Duodenal mucosa (tissue), 2 donors: Measurements from ENCODE around the gene IPO11.

Source experiments
- H3K27ac ChIP-seq: one replicate; pipeline ENCODE4 v1.7.0; 2013; ENCODE audit warnings: low read depth, low read length
- H3K27me3 ChIP-seq, 2 donors: one replicate each; pipeline ENCODE4 v1.7.0; 2013; ENCODE audit warnings: low read length in 2 of 2, control low read depth in 1 of 2; ENCODE audit not compliant: insufficient read depth in 2 of 2, control insufficient read depth in 1 of 2
- H3K36me3 ChIP-seq, 2 donors: one replicate each; pipeline ENCODE4 v1.7.0; 2013; ENCODE audit warnings: low read length in 2 of 2, control low read depth in 1 of 2; ENCODE audit not compliant: insufficient read depth in 2 of 2, control insufficient read depth in 1 of 2
- H3K4me1 ChIP-seq, 2 donors: one replicate each; pipeline ENCODE4 v1.7.0; 2013; ENCODE audit warnings: low read length in 2 of 2, control low read depth in 1 of 2; ENCODE audit not compliant: insufficient read depth in 2 of 2, control insufficient read depth in 1 of 2
- H3K4me3 ChIP-seq, 2 donors: one replicate each; pipeline ENCODE4 v1.7.0; 2013; ENCODE audit warnings: low read length in 2 of 2, low read depth in 1 of 2
- H3K9ac ChIP-seq, 2 donors: one replicate each; pipeline ENCODE4 v1.7.0; 2013; ENCODE audit warnings: low read length in 2 of 2, low read depth in 1 of 2
- H3K9me3 ChIP-seq, 2 donors: one replicate each; pipeline ENCODE4 v1.7.0; 2013; ENCODE audit warnings: low read length in 2 of 2, control low read depth in 1 of 2; ENCODE audit not compliant: control insufficient read depth in 1 of 2

Gene IPO11

GRCh38 chr5:62432621-62433064, 20.1 kb downstream of the IPO11 start:
- Histone ChIP-seq H3K9me3 (no peaks in the 10 kb centered on the region), H3K4me3 (no peak overlapping the region), H3K9ac (no peak overlapping the region), H3K36me3 (peaks cover 0 to 5% of the 10 kb centered on the region in 2 donors), H3K27ac (no peak overlapping the region), H3K4me1 (peaks cover 0 to 11% of the 10 kb centered on the region in 2 donors), H3K27me3 (no peaks in the 10 kb centered on the region)

- Histone ChIP-seq H3K4me3 (no peak overlapping the region), H3K4me1 (no peaks in the 10 kb centered on the region), H3K36me3 (peaks cover 0 to 10% of the 10 kb centered on the region in 2 donors), H3K9me3 (no peaks in the 10 kb centered on the region), H3K27ac (no peak overlapping the region), H3K9ac (no peak overlapping the region), H3K27me3 (no peaks in the 10 kb centered on the region)
Measured at GRCh38 chr5:62448528-62448927, 36.0 kb downstream of the IPO11 start.

DNA sequence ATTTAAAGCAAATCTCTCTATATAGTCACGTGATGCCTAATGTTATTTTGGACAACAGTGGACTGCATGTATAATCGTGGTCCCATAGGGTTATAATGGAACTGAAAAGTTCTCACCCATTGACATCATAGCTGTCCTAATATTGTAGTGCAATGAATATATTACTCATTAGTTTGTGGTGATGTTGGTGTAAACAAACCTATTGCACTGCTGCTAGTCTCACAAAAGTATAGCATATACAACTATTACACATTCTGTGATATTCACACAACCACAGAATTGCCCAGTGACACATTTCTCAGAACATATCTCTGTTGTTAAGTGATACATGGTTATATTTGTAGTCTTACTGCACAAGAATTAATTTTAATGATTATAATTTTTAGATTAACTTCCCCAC, 37.7 kb downstream of the IPO11 start:
- H3K9ac ChIP-seq: no peak overlapping the region
- no peak overlapping the region for H3K4me3 ChIP-seq
- no peaks in the 10 kb centered on the region for H3K9me3 ChIP-seq
- H3K36me3 ChIP-seq: peaks cover 0 to 10% of the 10 kb centered on the region in 2 donors
- H3K4me1 ChIP-seq: no peaks in the 10 kb centered on the region
- H3K27me3 ChIP-seq: no peaks in the 10 kb centered on the region
- H3K27ac ChIP-seq: no peak overlapping the region

DNA sequence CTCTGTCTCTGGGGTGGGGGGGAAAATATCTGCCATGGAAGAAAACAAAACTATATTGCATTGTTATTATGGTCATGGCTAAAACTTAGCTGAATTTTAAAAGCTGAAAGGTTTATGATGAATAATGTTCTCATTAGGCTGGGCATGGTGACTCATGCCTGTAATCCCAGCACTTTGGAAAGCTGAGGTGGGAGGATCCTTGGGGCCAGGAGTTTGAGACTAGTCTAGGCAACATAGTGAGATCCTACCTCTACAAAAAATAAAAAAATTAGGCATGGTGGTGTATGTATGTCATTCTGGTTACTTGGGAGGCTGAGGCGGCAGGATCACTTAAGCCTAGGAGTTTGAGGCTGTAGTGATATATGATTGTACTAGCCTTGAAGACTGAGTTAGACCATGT, 44.5 kb downstream of the IPO11 start:
- Histone ChIP-seq H3K27me3 (no peaks in the 10 kb centered on the region), H3K4me1 (no peaks in the 10 kb centered on the region), H3K9me3 (no peaks in the 10 kb centered on the region), H3K9ac (no peak overlapping the region), H3K27ac (no peak overlapping the region), H3K4me3 (no peak overlapping the region), H3K36me3 (peaks cover 0 to 3% of the 10 kb centered on the region in 2 donors)

GRCh38 chr5:62460578-62460983, 48.0 kb downstream of the IPO11 start:
- H3K27me3 ChIP-seq: no peaks in the 10 kb centered on the region
- no peak overlapping the region for H3K27ac ChIP-seq
- no peak overlapping the region for H3K9ac ChIP-seq
- no peaks in the 10 kb centered on the region for H3K36me3 ChIP-seq
- H3K4me1 ChIP-seq: no peaks in the 10 kb centered on the region
- H3K9me3 ChIP-seq: no peaks in the 10 kb centered on the region
- no peak overlapping the region for H3K4me3 ChIP-seq

- Histone ChIP-seq H3K9ac (no peak overlapping the region), H3K4me1 (no peaks in the 10 kb centered on the region), H3K27me3 (no peaks in the 10 kb centered on the region), H3K4me3 (no peak overlapping the region), H3K27ac (no peak overlapping the region), H3K9me3 (no peaks in the 10 kb centered on the region), H3K36me3 (no peaks in the 10 kb centered on the region)
Measured at GRCh38 chr5:62461561-62461960, 49.0 kb downstream of the IPO11 start.

- Histone ChIP-seq H3K9me3 (no peaks in the 10 kb centered on the region), H3K9ac (no peak overlapping the region), H3K36me3 (peaks cover 9 to 12% of the 10 kb centered on the region in 2 donors), H3K4me1 (no peaks in the 10 kb centered on the region), H3K4me3 (no peak overlapping the region), H3K27me3 (no peaks in the 10 kb centered on the region), H3K27ac (no peak overlapping the region)
Measured at GRCh38 chr5:62465985-62466925, 53.7 kb downstream of the IPO11 start.

DNA sequence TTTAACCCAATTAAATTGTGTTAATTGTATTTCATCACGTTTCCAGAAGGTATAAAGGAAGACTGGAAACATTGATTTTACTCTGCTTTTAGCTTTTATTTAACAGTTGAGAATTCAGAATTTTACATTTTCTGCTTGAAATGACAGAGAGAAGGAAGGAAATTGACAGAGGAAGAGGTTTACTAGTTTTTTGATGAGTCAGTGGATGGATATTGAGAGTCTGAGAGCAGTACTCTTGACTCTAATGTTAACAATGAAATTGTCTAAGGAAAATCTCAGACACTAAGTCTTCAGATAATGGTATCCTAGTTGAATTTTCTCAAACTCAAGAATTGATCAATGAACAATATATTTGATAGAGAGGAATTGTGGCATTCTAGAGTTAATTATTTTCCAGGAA, 60.6 kb downstream of the IPO11 start:
- peaks cover 4 to 5% of the 10 kb centered on the region in 2 donors for H3K36me3 ChIP-seq
- no peaks in the 10 kb centered on the region for H3K4me1 ChIP-seq
- no peaks in the 10 kb centered on the region for H3K9me3 ChIP-seq
- H3K4me3 ChIP-seq: no peak overlapping the region
- H3K9ac ChIP-seq: no peak overlapping the region
- no peaks in the 10 kb centered on the region for H3K27me3 ChIP-seq
- H3K27ac ChIP-seq: no peak overlapping the region

GRCh38 chr5:62475072-62475471, 62.5 kb downstream of the IPO11 start:
- H3K36me3 ChIP-seq: peaks cover 0 to 9% of the 10 kb centered on the region in 2 donors
- no peaks in the 10 kb centered on the region for H3K27me3 ChIP-seq
- H3K9me3 ChIP-seq: no peaks in the 10 kb centered on the region
- H3K4me3 ChIP-seq: no peak overlapping the region
- H3K9ac ChIP-seq: no peak overlapping the region
- H3K27ac ChIP-seq: no peak overlapping the region
- H3K4me1 ChIP-seq: no peaks in the 10 kb centered on the region

DNA sequence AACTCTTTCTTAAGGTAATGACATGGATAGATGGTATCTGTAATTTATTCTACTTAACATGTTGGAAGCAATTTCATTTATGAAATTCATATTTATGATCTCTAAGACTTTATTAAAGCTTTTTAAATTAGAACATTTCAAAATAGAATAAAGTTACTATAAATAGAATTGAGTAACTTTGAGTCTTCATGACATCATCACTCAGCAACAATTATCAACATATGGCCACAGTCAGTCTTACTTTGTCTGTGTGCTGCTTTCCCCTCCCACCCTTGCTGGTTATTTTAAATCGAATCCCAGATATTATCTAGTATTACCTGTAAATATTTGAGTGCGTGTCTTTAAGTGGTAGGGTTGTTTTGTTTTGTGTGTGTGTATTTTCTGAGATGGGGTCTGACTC, 65.2 kb downstream of the IPO11 start:
- no peaks in the 10 kb centered on the region for H3K4me1 ChIP-seq

More for the DNA sequence above, 65.2 kb downstream of the IPO11 start:
- Histone ChIP-seq H3K4me3 (no peak overlapping the region), H3K9me3 (no peaks in the 10 kb centered on the region), H3K9ac (no peak overlapping the region), H3K27ac (no peak overlapping the region), H3K27me3 (no peaks in the 10 kb centered on the region), H3K36me3 (peaks cover 0 to 9% of the 10 kb centered on the region in 2 donors)
